RWPE1 (cell line): ENCODE data around the gene SLC22A4.
A peak's percentile ranks its signal among the peaks of the same experiment; 100 is the strongest.

ENCODE experiments used
- CTCF ChIA-PET: fragments of 350-600 bp; sonication (Branson Sonifier 250); formaldehyde crosslinking; extraction: SDS; loops from one replicate; lab custom pipeline; 2021; lab: Yijun Ruan, JAX
- POLR2A ChIA-PET: fragments of 400-600 bp; formaldehyde crosslinking; extraction: SDS; loops from one replicate; lab custom pipeline; 2020; ENCODE audit warnings: antibody characterized with exemption; ENCODE audit not compliant: low non-redundant PET; lab: Yijun Ruan, JAX
- DNase-seq: peaks from one replicate; pipeline ENCODE4 v3.0.0; 2012; ENCODE audit warnings: low spot score
- H3K27ac ChIP-seq: fragments of 450-650 bp; 2 replicates; pipeline ENCODE4 v1.5.1; 2017
- CTCF ChIP-seq: fragments of 450-650 bp; conservative IDR thresholded peaks from 2 replicates; pipeline ENCODE4 v1.5.1; 2017; ENCODE audit warnings: low read depth, mild to moderate bottlenecking

Gene SLC22A4

GRCh38 chr5:132269635-132270334 is 24.4 kb upstream of the SLC22A4 start:
- no peak for DNase-seq
- H3K27ac ChIP-seq, result peak overlapping the region; percentile 98
- ChIA-PET POLR2A (interaction anchor here (1.0 kb wide), 1 partner anchor 9 kb away, joined by 3 read pairs; no protein-coding TSS in a partner anchor), CTCF (interaction anchor here (1.0 to 1.3 kb wide), 2 partner anchors 31 to 79 kb away, joined by 3 to 5 read pairs; no protein-coding TSS in a partner anchor)
- TF ChIP-seq CTCF, result no peak

DNA sequence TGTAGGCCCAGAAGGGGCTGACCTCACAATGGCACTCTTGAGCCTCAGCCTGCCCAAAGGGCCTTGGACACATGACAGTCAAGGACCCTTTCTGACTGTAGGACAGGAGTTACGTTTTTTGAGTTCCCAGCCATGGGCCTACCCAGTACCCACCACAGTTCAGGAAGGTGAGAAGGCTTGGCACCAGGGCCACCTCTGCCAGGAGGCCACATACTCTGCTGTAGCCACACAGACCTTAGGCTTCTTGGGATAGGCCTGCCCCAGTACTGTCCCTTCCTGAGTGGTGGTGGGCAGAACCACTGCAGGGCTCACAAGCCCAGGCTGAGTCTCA is 23.9 kb upstream of the SLC22A4 start:
- TF ChIP-seq CTCF, result no peak
- DNase-seq, result no peak
- POLR2A ChIA-PET, result no interaction called here
- H3K27ac ChIP-seq, result peak overlapping the region; percentile 98
- CTCF ChIA-PET, result no interaction called here

DNA sequence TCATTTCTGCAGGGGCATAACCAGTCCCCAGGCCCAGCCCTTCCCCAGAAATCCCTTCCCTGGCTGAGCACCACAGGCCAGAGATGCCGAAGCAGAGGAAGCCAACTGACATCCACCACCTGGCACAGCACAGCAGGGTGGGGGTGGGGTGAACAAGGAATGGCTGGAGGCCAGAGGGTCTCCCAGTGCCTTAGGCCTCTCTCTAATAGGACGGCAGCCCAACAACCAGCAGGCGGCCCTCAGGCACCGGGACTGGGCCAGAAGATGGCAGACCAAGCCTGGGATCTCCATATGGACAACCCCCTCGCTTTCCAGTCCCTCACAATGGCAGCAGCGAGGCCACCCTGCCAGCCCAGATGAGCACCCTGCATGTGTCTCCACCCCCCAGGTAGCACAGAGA is 23.5 kb upstream of the SLC22A4 start:
- no peak for DNase-seq
- POLR2A ChIA-PET, result no interaction called here
- CTCF ChIA-PET, result no interaction called here
- no peak for TF ChIP-seq CTCF
- peak overlapping the region; percentile 98 for H3K27ac ChIP-seq

GRCh38 chr5:132271251-132272246 is 22.6 kb upstream of the SLC22A4 start:
- ChIA-PET POLR2A (no interaction called here), CTCF (interaction anchor here (0.6 to 2.5 kb wide), 9 partner anchors 9 to 230 kb away, joined by 3 to 16 read pairs (median 4); partner anchors contain the start of gene SLC22A4)
- H3K27ac ChIP-seq, result peak overlapping the region; percentile 98

GRCh38 chr5:132272311-132273210 is 21.6 kb upstream of the SLC22A4 start:
- DNase-seq, result peak; percentile 60
- POLR2A ChIA-PET, result interaction anchor here (0.5 kb wide), 1 partner anchor 212 kb away, joined by 3 read pairs; no protein-coding TSS in a partner anchor

More at GRCh38 chr5:132271251-132272246, 22.6 kb upstream of the SLC22A4 start:
- DNase-seq, result no peak
- TF ChIP-seq CTCF, result no peak

More at GRCh38 chr5:132272311-132273210, 21.6 kb upstream of the SLC22A4 start:
- TF ChIP-seq CTCF, result peak; percentile 93
- CTCF ChIA-PET, result interaction anchor here (0.6 to 2.5 kb wide), 18 partner anchors 10 to 229 kb away, joined by 3 to 16 read pairs (median 4); partner anchors contain the start of gene SLC22A4
- peak overlapping the region; percentile 98 for H3K27ac ChIP-seq
